Neural cell (in vitro differentiated cells): ENCODE results near the gene PLEKHH3.

Experiments
- CTCF ChIP-seq: fragments of 450-650 bp; IDR thresholded peaks from 2 replicates; pipeline ENCODE4 v1.5.1; 2014; ENCODE audit warnings: antibody characterized with exemption, mild to moderate bottlenecking, moderate library complexity; ENCODE audit not compliant: poor library complexity, severe bottlenecking
- EZH2 ChIP-seq: fragments of 200-600, 300-800 bp; shearing (Covaris generic), sonication (generic); IDR thresholded peaks from 2 replicates; pipeline ENCODE4 v1.6.1; 2014; ENCODE audit warnings: antibody characterized with exemption, low read length, borderline replicate concordance, mild to moderate bottlenecking; ENCODE audit not compliant: insufficient read depth, poor library complexity, severe bottlenecking
- POLR2AphosphoS5 ChIP-seq: IDR thresholded peaks from 2 replicates; pipeline ENCODE4 v1.6.1; 2012
- RAD21 ChIP-seq: fragments of 450-650 bp; conservative IDR thresholded peaks from 2 replicates; pipeline ENCODE4 v1.6.1; 2014; ENCODE audit warnings: antibody characterized with exemption, mild to moderate bottlenecking, moderate library complexity
- TAF1 ChIP-seq: IDR thresholded peaks from 2 replicates; pipeline ENCODE4 v1.6.1; 2012; ENCODE audit warnings: low read depth

- TF ChIP-seq CTCF (no peak), EZH2 (no peak), POLR2AphosphoS5 (no peak), TAF1 (no peak), RAD21 (no peak)
Measured at GRCh38 chr17:42673885-42674754, 2.7 kb downstream of the PLEKHH3 start.
